ENCODE results near the gene DNAI4.

DNA sequence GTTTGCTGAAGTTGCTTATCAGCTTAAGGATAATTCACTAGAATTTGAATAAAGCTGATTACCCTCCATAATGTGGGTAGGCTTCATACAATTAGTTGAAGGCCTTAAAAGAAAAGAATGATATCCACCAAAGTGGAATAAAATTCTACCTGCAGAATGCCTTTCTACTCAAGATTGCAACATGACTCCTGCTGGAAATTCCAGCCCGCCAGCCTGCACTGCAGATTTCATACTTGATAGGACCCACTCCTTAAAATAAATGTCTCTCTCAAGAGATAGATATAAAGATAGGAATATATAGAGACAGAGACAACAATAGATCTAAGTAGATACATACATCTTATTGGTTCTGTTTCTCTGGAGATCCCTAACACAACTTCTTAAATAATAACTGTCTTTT lies 99.9 kb downstream of the DNAI4 start:
- TF ChIP-seq POLR2AphosphoS5 (IDR thresholded peaks at IDR 0.05) = no peak
- no peak for TF ChIP-seq POLR2A (IDR thresholded peaks at IDR 0.05)

Measured in spleen (tissue), 3 donors.